Jurkat, Clone E6-1 (cell line): ENCODE data around the gene HIVEP3. TPM values are rescaled to one million over a fixed set of nuclear protein-coding genes. Genes with fewer than 3 reads are reported as not detected.
"Not testable (repeated sequence)": the region's sequence is repeated elsewhere in the genome, so short reads cannot be mapped to it uniquely, and the experiment has no call there.

Experiments
- DNase-seq: peaks from one replicate; pipeline ENCODE4 v3.0.0-alpha.2; 2011; ENCODE audit warnings: low read depth, low spot score
- H3K4me3 ChIP-seq: 2 replicates; pipeline ENCODE4 v1.5.1; 2011; ENCODE audit warnings: mild to moderate bottlenecking, low read length, control low read depth, moderate library complexity
- polyA plus RNA-seq: library from polyadenylated mRNA; unstranded; fragments of >200 nt; gene quantifications from one replicate; pipeline ENCODE4 v1.2.1, GENCODE V29; 2012; ENCODE audit warnings: missing spikeins; ENCODE audit not compliant: insufficient read length, insufficient read depth

Gene HIVEP3
- polyA plus RNA-seq: 13.6 TPM

DNA sequence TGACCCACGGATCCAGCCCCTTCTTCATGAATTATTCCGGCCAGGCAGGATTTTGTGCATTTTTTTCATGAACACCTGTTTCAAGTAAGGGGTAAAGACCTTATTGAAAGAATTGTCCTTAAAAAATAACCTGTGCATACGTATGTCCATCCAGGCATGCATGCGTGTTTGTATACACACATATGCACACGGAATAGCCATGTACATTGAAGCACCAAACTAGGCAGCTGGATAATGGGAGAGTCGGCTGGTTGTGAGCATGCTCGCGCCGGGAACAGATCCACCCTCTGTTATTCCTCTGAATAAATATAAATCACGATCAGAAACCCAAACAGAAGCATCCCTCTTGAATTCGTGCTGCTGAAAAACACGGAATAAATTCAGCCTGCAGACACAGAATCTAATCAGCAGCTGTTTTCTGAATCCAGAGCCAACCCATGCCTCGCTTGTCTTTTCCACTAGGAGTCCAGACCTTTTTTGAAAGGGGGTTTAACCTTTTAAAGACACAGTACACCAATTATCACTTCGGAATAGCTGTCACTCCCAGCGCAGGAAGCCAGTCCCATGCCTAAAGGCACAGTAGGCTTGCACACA, at the start of gene HIVEP3:
Gene HIVEP3 (minus strand): TSS at position 473 of the 594 bp plus-strand sequence.
- DNase-seq: peak; percentile 68
- peak within 1 kb of the TSS; percentile 87 for H3K4me3 ChIP-seq

DNA sequence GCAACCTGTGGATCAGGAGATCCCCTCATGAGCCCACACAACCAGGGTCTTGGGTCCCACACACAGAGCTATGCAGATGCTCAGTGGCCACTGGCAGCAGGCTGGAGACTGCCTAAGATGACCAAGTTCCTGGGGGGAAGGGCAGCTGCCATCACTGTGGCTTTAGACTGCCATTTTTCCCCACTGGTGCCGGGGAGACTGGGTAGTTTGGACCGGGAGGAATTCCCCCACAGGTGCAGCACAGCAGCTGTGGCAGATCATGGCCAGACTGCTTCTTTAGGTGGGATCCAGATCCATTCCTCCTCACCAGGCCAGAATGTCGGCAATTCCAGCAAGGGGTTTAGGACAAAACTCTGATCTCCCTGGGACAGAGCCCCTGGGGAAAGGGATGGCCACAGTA, 45.7 kb upstream of the HIVEP3 start:
- no peak for DNase-seq
- no peak overlapping the region for H3K4me3 ChIP-seq

GRCh38 chr1:41963636-41964035, 44.9 kb upstream of the HIVEP3 start:
- H3K4me3 ChIP-seq: no peak overlapping the region
- no peak for DNase-seq

GRCh38 chr1:41958015-41958673, 39.4 kb upstream of the HIVEP3 start:
- H3K4me3 ChIP-seq: no peak overlapping the region
- no peak for DNase-seq

- H3K4me3 ChIP-seq: no peak overlapping the region
- no peak for DNase-seq
Measured at GRCh38 chr1:41957568-41957967, 38.8 kb upstream of the HIVEP3 start.

- H3K4me3 ChIP-seq: no peak overlapping the region
- DNase-seq: peak; percentile 29
Measured at GRCh38 chr1:41955461-41956159, 36.9 kb upstream of the HIVEP3 start.

DNA sequence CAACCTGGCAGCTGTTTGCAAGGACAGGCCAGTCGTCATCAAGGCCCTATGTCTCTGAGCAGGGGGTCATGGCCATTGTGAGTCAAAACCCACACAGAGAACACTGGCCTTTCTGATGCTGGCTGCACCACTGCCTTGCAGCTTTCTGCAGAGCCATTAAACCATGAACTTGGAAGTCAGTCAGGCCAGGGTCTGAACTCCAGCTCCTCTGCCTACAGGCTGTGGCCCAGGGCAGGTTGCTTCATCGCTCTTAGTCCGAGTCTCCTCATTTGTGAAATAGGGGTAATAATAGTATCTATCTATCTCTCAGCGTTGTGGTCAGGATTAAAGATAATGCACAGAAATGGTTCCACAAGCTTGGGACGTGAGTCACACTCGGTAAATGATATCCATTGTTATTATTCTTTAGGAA, 35.8 kb upstream of the HIVEP3 start:
- DNase-seq: no peak

DNA sequence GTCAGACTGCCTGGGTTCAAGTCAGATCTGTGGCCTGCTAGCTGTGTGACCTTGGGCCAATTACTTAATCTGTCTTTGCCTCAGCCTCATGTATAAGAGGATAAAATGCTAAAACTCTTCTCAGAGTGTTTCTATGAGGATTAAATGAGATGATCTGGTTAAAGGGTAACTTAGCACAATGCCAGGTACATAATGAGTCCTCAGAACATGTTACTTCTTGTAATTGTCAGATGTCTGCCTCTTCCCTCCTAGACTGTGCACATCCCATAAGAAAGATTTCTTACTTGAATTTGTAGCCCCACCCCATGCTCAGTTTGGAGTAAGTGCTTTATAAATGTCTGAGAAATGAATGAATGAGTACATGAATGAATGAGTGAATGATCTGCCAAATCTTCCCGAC, 34.6 kb upstream of the HIVEP3 start:
- no peak overlapping the region for H3K4me3 ChIP-seq
- DNase-seq: no peak

More for the DNA sequence above, 35.8 kb upstream of the HIVEP3 start:
- no peak overlapping the region for H3K4me3 ChIP-seq

DNA sequence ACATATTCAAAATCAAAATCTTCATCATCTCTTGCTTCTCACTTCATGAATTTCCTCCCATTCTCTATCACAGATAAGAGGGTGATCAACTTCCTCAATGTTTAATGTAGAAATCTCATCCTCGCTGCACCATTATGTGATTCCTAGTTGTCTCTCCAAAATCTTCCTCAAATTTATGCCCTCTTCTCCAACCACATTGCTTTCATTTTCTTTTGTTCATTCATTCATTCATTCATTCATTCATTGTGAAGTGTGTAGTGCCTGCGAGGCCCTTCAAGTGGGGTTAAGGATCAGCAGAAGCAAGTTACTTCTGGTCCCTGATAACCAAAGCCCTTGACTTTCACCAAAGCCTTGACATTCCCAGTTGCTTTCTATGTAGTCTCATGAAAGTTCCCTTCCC, 33.5 kb upstream of the HIVEP3 start:
- no peak overlapping the region for H3K4me3 ChIP-seq
- DNase-seq: no peak

GRCh38 chr1:41951492-41951891, 32.8 kb upstream of the HIVEP3 start:
- DNase-seq, H3K4me3 ChIP-seq: not testable (repeated sequence)

GRCh38 chr1:41950820-41951219, 32.1 kb upstream of the HIVEP3 start:
- H3K4me3 ChIP-seq: no peak overlapping the region
- no peak for DNase-seq

DNA sequence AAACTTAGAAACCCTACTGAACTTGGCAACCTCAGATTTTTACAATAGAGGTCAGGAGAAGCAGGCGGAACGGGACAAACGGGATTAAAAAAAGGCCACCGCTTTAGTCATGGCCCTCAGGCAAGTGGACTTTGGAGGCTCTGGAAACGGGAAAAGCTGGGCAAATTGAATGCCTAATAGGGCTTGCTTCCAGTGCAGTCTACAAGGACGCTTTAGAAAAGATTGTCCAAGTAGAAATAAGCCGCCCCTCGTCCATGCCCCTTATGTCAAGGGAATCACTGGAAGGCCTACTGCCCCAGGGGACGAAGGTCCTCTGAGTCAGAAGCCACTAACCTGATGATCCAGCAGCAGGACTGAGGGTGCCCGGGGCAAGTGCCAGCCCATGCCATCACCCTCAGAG, 27.2 kb upstream of the HIVEP3 start:
- DNase-seq, H3K4me3 ChIP-seq: not testable (repeated sequence)

DNA sequence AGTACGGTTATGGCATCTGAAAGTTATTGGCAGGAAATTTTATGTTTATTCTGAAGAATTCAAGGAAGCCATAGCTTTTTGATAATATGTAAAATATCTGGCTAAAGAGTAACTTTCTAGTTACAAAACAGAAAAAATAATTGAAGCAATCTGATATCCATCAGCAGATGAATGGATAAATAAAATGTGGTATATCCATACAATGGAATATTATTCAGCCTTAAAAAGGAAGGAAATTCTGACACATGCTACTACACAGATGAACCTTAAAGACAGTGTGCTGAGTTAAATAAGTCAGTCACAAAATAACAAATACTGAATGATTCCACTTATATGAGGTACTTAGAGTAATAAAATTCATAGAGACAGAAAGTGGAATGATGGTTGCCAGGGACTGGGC, 25.0 kb upstream of the HIVEP3 start:
- DNase-seq: no peak
- no peak overlapping the region for H3K4me3 ChIP-seq

- DNase-seq: no peak
- no peak overlapping the region for H3K4me3 ChIP-seq
Measured at GRCh38 chr1:41942278-41942677, 23.6 kb upstream of the HIVEP3 start.

DNA sequence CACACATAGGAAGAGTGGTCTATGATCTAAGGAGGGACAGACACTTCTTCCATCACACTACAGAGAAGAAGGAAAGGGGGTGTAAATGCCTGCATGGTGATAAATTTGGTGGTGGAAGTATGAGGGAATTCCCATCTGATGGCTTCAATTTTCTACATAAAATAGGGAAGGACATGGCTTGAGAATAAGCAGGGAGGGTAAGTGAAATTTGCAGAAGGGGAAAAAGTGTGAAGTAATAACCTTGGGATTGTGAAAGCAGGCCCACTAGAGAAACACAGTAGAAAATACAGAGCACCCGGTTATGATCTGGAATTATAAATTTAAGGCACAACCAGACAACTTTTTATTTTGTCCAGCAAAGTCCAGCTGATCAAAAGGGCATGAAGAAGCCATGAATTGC, 22.7 kb upstream of the HIVEP3 start:
- no peak for DNase-seq
- no peak overlapping the region for H3K4me3 ChIP-seq

DNA sequence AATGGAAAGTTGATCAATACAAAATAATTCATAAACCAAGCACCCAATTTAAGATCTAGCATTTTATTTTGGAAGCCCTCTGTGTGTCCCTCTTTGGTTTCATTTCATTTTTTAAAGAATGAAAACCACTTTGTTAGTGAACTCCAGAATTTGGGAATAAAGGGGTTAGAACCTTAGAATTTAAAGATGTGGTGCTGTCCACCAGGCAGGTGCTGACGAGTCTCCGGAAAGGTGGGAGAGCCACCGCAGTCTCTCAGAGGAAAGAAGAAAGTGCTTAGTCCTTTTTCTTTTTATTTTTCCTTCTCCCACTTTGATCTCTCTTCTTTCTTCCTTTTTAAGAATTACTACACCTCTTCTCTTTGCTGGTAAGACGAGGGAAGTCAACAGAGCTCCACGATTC, 20.5 kb upstream of the HIVEP3 start:
- no peak overlapping the region for H3K4me3 ChIP-seq
- no peak for DNase-seq

GRCh38 chr1:41936107-41936506, 17.4 kb upstream of the HIVEP3 start:
- DNase-seq: no peak
- H3K4me3 ChIP-seq: no peak overlapping the region

GRCh38 chr1:41935226-41935625, 16.5 kb upstream of the HIVEP3 start:
- no peak for DNase-seq
- no peak overlapping the region for H3K4me3 ChIP-seq

DNA sequence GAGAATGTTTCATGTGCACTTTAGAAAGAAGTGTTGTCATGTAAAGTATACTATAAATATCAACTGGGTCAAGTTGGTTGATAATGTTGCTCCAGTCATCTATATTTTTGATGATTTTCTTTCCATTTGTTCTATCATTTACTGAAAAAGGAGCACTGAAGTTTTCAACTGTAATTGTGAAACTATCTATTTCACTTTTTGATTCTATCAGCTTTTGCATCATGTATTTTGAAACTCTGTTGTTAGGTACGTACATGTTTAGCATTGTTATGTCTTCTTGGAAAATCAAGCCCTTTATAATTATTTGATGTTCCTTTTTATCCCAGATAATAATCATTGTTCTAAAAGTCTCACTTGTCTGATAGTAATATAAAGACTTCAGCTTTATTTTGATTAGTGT, 14.4 kb upstream of the HIVEP3 start:
- H3K4me3 ChIP-seq: no peak overlapping the region
- no peak for DNase-seq

DNA sequence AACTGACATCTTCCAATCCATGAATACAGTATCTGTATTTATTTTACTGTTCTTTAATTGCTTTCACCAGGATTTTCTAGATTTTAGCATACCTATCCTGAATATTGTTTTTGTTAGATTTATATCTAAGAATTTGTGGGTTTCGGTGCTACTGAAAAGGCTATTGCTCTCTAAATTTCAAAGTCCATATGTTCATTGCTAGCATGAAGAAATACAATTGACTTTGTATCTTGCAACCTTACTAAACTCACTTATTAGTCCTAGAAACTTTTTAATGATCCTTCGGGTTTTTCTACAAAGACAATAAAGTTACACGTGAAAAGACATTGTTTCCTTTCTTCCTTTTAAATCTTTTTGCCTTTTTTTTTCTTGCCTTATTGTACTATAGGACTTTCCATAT, 12.9 kb upstream of the HIVEP3 start:
- DNase-seq: no peak
- no peak overlapping the region for H3K4me3 ChIP-seq
